ENCODE data around the gene DOCK2.

Gene DOCK2

GRCh38 chr5:170108266-170108785, 471.3 kb downstream of the DOCK2 start:
- no peak for DNase-seq

DNA sequence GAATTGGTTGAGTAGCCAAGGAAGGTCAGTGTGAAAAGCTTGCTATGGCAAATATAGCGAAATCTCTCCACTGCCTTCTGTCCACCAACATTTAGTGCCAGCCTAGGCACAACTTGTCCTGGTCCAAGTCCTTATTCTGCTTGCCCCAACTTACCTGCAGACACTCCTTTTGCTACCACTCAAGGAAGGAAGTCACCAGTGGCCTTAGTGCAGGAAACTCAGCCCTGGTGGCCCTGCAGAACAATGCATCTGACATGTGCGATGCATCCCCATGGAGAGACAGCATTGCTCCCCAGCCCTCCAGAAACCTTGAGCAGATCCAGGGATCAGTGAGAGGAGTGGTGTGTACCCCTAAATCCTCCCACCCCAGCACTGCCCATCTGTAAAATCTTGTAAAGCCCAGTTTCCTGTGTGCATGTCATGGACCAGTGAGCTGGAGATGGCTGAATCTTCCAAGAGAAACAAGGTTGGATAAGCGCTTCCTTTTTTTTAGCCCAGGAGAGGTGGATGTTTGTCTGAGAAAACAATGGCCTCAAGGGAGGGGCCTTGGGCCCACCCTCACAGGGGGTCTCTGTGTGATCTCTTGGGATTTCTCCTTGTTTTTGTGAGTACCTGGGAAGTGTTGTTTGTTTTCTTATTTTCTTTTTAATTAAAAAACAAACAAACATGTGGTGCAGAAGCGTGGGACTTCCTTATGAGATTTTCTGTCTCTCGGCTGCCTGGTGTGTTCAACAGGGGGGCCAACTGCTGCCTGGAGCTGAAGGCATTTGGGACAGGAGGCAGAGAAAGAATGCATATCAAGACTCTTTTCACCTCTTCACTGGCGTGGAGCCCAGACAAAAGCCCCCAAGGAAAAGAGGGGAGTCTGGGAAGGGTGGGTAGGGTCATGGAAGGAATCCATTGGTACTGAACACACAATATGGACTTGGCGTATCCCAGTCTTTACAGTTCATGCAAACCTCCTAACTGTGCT, 472.3 kb downstream of the DOCK2 start:
- no peak for DNase-seq

DNA sequence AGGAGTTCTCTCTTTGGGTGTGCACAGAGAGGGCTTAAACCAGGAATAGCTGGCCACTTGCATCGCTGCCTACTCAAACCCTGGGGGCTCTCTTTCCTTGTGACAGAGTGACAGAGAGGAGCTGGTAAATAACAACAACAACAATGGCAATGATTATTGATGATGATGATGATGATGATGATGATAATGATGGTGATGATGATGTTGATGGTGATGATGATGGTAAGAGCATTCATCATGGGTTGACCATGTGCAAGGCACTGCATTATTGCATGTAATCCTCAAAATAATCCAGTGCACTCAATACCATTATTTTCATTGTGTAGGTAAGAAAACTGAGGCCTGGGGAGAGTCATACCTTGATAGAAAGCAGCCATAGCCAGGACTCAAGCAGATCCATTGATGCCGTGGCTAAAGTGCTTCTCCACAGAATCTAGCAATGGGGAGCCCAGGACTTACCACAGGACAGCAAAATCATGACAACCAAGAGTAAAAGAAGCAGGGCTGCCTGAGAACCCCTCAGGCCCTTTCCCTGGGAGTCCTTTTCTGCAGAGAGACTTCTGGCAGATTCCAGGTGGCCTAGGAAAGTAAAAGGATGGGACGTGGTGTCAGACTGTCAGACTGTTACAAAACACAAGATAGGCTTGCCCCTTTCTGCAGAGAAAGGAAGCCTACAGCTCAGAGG, 473.5 kb downstream of the DOCK2 start:
- no peak for DNase-seq

DNA sequence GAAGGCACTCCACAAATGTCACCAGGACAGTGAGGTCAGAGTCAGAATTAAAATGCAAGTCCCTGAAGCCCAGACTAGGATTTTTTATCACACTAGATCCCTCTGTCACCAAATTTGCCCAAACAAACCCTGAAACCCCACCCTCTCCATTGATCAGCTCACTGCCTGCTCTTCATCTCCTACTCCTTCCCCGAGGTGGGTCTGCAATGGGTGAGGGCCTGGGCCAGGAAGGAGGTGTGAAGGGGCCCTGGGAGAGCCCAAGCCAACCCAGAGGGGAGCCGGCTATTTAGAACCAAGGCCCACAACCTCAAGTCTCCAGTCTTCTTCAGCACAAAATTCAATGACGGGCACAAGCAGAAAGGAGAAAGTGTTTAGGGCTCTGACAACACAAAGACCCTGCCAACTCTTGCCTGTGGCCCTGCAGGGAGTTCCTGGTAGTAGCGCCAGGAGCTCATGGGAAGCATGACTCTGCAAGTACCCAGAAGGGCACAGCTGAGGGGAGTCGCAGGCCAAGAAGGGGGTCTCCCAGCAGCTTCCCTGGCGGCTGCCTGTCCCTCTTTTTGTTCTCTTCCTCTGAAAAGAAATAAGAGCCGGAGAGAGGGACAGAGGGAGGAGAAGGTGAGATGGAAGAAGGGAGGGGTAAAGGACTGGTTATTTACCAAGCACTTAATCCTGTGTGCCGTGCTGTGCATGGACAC, 474.2 kb downstream of the DOCK2 start:
- no peak for DNase-seq

DNA sequence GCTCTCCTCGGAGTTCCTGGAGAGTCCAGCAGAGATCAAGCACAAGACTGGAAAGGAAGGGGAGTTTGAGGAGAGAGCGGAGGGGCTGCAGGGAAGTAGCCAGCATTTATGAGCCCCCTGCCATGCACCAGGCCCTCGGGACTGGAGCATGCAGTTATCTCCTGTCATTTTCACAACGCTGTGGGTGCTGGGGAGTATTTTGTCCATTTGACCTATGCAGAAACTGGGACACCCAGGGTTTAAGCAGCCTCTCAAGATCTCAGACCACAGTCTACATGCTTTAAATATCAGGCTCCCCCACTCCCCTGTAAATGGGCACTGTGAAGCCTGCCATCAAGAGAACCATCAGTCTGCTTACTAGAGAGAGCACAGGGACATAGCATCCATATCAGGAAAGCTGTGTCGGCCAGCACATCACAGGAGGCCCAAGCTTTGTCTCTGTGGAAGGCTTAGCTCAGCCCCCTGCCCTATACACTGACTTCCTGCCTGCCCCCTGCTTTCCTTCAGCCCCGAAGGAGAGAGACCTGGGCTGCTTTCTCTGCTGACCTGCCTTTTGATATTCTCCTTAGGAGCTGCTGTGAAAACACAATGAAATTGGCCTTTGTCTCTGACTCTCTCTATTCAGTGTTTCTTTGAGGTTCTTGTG, 475.9 kb downstream of the DOCK2 start:
- DNase-seq, result no peak

- DNase-seq, result no peak
Observed at GRCh38 chr5:170113522-170113900, 476.4 kb downstream of the DOCK2 start.

GRCh38 chr5:170114271-170114670, 477.2 kb downstream of the DOCK2 start:
- no peak for DNase-seq

DNA sequence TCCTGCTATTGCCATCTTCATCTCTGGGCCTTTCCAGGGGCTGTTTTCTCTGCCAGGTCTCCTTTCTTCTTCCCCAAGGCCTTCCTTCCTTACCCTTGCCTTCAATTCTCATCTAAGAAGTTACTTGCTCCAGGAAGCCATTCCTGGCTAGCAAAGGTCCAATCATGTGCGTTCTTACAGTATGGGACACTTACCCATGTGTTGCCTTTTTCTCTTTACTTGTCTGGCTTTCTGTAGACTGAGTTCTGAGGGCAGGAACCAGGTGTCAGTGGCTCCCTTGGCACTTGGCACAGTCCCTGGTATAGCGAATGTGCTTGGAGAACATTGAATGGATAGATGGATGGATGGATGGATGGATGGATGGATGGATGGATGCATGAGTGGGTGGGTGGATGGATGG, 478.9 kb downstream of the DOCK2 start:
- no peak for DNase-seq

DNA sequence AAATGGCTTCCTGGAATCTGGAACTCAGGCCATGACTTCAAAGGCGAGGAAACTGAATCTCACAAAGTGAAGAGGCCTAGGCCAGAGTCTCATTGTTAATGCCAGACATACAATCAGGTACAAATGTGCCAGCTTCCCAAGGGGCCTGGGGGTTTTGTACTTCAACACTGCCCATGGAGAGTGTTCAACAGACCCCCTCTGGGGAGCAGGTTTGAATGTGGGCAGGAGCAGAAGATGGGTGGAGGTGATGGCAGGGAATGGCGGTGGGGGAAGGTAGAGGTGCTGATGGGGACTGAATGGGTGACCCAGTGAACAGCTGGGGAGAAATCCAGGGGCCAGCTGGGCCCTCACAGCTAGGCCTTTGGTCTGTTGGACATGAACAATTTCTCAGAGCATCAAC, 480.7 kb downstream of the DOCK2 start:
- no peak for DNase-seq

GRCh38 chr5:170120576-170120975, 483.5 kb downstream of the DOCK2 start:
- DNase-seq, result no peak

- no peak for DNase-seq
Observed at GRCh38 chr5:170121321-170121720, 484.2 kb downstream of the DOCK2 start.

DNA sequence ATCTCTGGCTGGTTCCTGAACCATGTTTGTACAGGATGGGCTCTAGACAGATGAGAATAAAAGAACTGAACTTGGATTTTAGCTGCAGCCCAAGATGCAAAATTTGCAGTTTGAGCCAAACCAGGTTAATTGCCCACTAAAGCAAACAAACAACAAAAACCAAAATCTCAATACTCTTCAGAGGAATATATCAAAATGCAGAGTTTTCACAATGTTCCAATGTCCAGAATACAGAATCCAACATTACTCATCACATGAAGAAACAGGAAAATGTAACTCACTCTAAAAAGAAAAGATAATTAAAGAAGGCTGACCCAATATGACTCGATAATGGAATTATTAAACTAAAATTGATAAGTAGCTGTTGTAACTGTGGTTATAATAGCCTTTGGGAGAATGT, 489.0 kb downstream of the DOCK2 start:
- DNase-seq, result no peak

- DNase-seq, result no peak
Observed at GRCh38 chr5:170126626-170127025, 489.6 kb downstream of the DOCK2 start.

GRCh38 chr5:170131235-170131634, 494.2 kb downstream of the DOCK2 start:
- DNase-seq, result no peak

DNA sequence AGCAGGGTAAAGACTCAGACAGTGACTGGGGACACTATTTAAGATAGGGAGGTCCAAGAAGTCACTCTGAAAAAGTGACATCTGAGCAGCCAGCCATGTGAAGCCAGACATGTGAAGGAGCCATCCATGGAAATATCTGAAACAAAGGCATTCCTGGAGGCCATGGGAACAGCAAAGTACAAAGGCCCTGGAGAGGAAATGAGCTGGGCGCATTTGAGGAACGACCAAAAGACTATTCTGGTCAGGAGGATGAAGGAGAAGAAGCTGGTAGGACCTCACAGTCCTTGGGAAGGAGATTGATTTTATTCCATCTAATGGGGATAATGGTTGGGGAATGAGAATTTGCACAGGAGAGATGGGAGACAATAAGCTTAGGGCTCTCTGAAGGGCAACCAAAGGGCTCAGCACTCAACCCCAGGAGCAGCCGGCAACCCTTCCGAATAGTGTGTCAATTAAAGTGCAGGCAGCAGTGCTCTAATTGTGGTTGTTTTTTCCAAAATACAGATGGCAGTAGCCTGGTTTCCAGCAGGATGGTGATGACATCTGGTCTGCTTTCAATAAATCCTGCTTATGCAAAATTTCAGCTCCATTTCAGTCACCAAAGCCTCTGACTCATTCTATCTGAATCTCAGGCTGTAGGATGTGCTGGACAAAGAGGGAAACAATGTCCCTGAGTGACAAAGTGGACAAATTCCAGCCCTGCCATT, 495.3 kb downstream of the DOCK2 start:
- no peak for DNase-seq

Data from 8988T (cell line).